WTC11 (cell line): ENCODE measurements around the gene STPG2. TPM values are rescaled to one million over a fixed set of nuclear protein-coding genes. Genes with fewer than 3 reads are reported as not detected.

Experiments used
- ATAC-seq: fragments of 200-7000 bp; cut with Tn5 transposase; 2 replicates; pipeline ENCODE4 v1.10.0; 2021; ENCODE audit warnings: mild to moderate bottlenecking, moderate library complexity
- CTCF ChIA-PET: fragments of 300-600 bp; sonication (Branson Sonifier 250); formaldehyde crosslinking; loops from one replicate; lab custom pipeline; 2021; ENCODE audit warnings: antibody characterized with exemption; lab: Charles Lee
- POLR2A ChIA-PET: fragments of 350-600 bp; sonication (Branson Sonifier 250); formaldehyde crosslinking; loops from one replicate; lab custom pipeline; 2021; ENCODE audit warnings: antibody characterized with exemption; lab: Charles Lee
- DNase-seq: peaks from one replicate; pipeline ENCODE4 v3.0.0; 2021; ENCODE audit warnings: low spot score
- H3K27ac Mint-ChIP-seq: 2 replicates; pipeline ENCODE4 v1.8.0; 2021; ENCODE audit warnings: mixed read lengths
- H3K27me3 Mint-ChIP-seq: 2 replicates; pipeline ENCODE4 v1.8.0; 2021; ENCODE audit warnings: low read depth, mild to moderate bottlenecking, moderate library complexity, mixed read lengths
- H3K36me3 Mint-ChIP-seq: 2 replicates; pipeline ENCODE4 v1.8.0; 2021; ENCODE audit warnings: mixed read lengths
- H3K4me1 Mint-ChIP-seq: 2 replicates; pipeline ENCODE4 v1.8.0; 2022; ENCODE audit warnings: mixed read lengths
- H3K4me3 Mint-ChIP-seq: 2 replicates; pipeline ENCODE4 v1.8.0; 2021; ENCODE audit warnings: mild to moderate bottlenecking, moderate library complexity, mixed read lengths
- H3K9me3 Mint-ChIP-seq: 2 replicates; pipeline ENCODE4 v1.8.0; 2021; ENCODE audit warnings: mixed read lengths
- ARID4B ChIP-seq: sonication (generic); formaldehyde crosslinking; IDR thresholded peaks from 2 replicates; pipeline ENCODE4 v1.8.0; 2023; ENCODE audit warnings: missing genetic modification reagents, mild to moderate bottlenecking, borderline replicate concordance
- CBFB ChIP-seq: sonication (generic); formaldehyde crosslinking; IDR thresholded peaks from 2 replicates; pipeline ENCODE4 v1.8.1; 2022; ENCODE audit warnings: mild to moderate bottlenecking, low read depth, missing genetic modification reagents
- CTCF ChIP-seq: fragments of 200-600 bp; IDR thresholded peaks from 2 replicates; pipeline ENCODE4 v1.8.0; 2022; ENCODE audit warnings: antibody characterized with exemption
- ETV6 ChIP-seq: sonication (generic); formaldehyde crosslinking; IDR thresholded peaks from 2 replicates; pipeline ENCODE4 v1.8.1; 2022; ENCODE audit warnings: mild to moderate bottlenecking, missing genetic modification reagents
- JUN ChIP-seq: sonication (generic); formaldehyde crosslinking; IDR thresholded peaks from 2 replicates; pipeline ENCODE4 v1.8.0; 2023; ENCODE audit warnings: mild to moderate bottlenecking, missing genetic modification reagents
- NFE2L1 ChIP-seq: sonication (generic); formaldehyde crosslinking; IDR thresholded peaks from 2 replicates; pipeline ENCODE4 v1.8.1; 2023; ENCODE audit warnings: missing genetic modification reagents
- STAT6 ChIP-seq: sonication (generic); formaldehyde crosslinking; conservative IDR thresholded peaks from 2 replicates; pipeline ENCODE4 v1.8.1; 2023; ENCODE audit warnings: mild to moderate bottlenecking, low read depth, missing genetic modification reagents, moderate library complexity
- USF1 ChIP-seq: sonication (generic); formaldehyde crosslinking; IDR thresholded peaks from 2 replicates; pipeline ENCODE4 v1.8.0; 2022; ENCODE audit warnings: mild to moderate bottlenecking, missing genetic modification reagents
- ZMAT4 ChIP-seq: fragments of 250-450 bp; sonication (Bioruptor Pico); IDR thresholded peaks from 2 replicates; pipeline ENCODE4 v1.9.0; 2021; ENCODE audit warnings: mild to moderate bottlenecking
- ZNF138 ChIP-seq: sonication (generic); formaldehyde crosslinking; conservative IDR thresholded peaks from 2 replicates; pipeline ENCODE4 v1.8.1; 2022; ENCODE audit warnings: mild to moderate bottlenecking, moderate library complexity, missing genetic modification reagents
- ZNF396 ChIP-seq: fragments of 250-450 bp; sonication (Bioruptor Pico); IDR thresholded peaks from 2 replicates; pipeline ENCODE4 v1.8.0; 2021; ENCODE audit warnings: mild to moderate bottlenecking, moderate library complexity, borderline replicate concordance
- ZNF423 ChIP-seq: fragments of 250-450 bp; sonication (Bioruptor Pico); IDR thresholded peaks from 2 replicates; pipeline ENCODE4 v2.1.2; 2022; ENCODE audit warnings: mild to moderate bottlenecking, moderate library complexity
- total RNA-seq: library from RNA; stranded (reverse); gene quantifications from 3 replicates; pipeline ENCODE4 v1.2.3, GENCODE V29; 2021
- TF ChIP-seq, protein P1 (sequence below): sonication (generic); formaldehyde crosslinking; IDR thresholded peaks from 2 replicates; pipeline ENCODE4 v1.8.1; 2022; ENCODE audit warnings: low read depth, missing genetic modification reagents, borderline replicate concordance
- TF ChIP-seq, protein P2 (sequence below): sonication (generic); formaldehyde crosslinking; IDR thresholded peaks from 2 replicates; pipeline ENCODE4 v1.8.1; 2022; ENCODE audit warnings: missing genetic modification reagents, borderline replicate concordance

Gene STPG2
- total RNA-seq, 1 experiment from 2014 or later, result 0.17 TPM

- DNase-seq (no peak), ATAC-seq (no peak)
- H3K4me1 Mint-ChIP-seq, result peaks cover 10% of the 10 kb centered on the region
- ChIA-PET POLR2A (interaction anchor here (0.6 kb wide), 1 partner anchor 1038 kb away, joined by 8 read pairs; no protein-coding TSS in a partner anchor), CTCF (no interaction called here)
- no peaks in the 10 kb centered on the region for H3K9me3 Mint-ChIP-seq
- H3K27ac Mint-ChIP-seq, result no peak overlapping the region
- H3K4me3 Mint-ChIP-seq, result no peak overlapping the region
- H3K36me3 Mint-ChIP-seq, result no peaks in the 10 kb centered on the region
- TF ChIP-seq ETV6 (no peak), ZNF138 (CRISPR knock-in tag) (no peak), CBFB (CRISPR knock-in tag) (no peak), ARID4B (CRISPR knock-in tag) (no peak), JUN (CRISPR knock-in tag) (no peak), CTCF (no peak), NFE2L1 (CRISPR knock-in tag) (no peak)
- TF ChIP-seq, protein P1, sequence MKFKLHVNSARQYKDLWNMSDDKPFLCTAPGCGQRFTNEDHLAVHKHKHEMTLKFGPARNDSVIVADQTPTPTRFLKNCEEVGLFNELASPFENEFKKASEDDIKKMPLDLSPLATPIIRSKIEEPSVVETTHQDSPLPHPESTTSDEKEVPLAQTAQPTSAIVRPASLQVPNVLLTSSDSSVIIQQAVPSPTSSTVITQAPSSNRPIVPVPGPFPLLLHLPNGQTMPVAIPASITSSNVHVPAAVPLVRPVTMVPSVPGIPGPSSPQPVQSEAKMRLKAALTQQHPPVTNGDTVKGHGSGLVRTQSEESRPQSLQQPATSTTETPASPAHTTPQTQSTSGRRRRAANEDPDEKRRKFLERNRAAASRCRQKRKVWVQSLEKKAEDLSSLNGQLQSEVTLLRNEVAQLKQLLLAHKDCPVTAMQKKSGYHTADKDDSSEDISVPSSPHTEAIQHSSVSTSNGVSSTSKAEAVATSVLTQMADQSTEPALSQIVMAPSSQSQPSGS, result no peak
- no peaks in the 10 kb centered on the region for H3K27me3 Mint-ChIP-seq
These were observed 5.6 kb upstream of the STPG2 start for GRCh38 chr4:98148856-98149255.

- Mint-ChIP-seq H3K36me3 (no peaks in the 10 kb centered on the region), H3K27ac (no peak overlapping the region), H3K27me3 (no peaks in the 10 kb centered on the region), H3K4me1 (no peaks in the 10 kb centered on the region), H3K4me3 (no peak overlapping the region), H3K9me3 (peaks cover 14% of the 10 kb centered on the region)
- CTCF ChIA-PET, result no interaction called here
- POLR2A ChIA-PET, result no interaction called here
- ATAC-seq (no peak), DNase-seq (no peak)
- no peak for TF ChIP-seq ZNF396 (CRISPR knock-in tag)
- TF ChIP-seq, protein P2, sequence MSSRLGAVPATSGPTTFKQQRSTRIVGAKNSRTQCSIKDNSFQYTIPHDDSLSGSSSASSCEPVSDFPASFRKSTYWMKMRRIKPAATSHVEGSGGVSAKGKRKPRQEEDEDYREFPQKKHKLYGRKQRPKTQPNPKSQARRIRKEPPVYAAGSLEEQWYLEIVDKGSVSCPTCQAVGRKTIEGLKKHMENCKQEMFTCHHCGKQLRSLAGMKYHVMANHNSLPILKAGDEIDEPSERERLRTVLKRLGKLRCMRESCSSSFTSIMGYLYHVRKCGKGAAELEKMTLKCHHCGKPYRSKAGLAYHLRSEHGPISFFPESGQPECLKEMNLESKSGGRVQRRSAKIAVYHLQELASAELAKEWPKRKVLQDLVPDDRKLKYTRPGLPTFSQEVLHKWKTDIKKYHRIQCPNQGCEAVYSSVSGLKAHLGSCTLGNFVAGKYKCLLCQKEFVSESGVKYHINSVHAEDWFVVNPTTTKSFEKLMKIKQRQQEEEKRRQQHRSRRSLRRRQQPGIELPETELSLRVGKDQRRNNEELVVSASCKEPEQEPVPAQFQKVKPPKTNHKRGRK (CRISPR knock-in tag), result no peak
- TF ChIP-seq ZMAT4 (CRISPR knock-in tag), result no peak
- TF ChIP-seq ZNF423 (CRISPR knock-in tag), result no peak
These were observed 17.1 kb downstream of the STPG2 start for GRCh38 chr4:98126141-98126540.

GRCh38 chr4:98125585-98125984 is 17.7 kb downstream of the STPG2 start:
- Mint-ChIP-seq H3K9me3 (peaks cover 14% of the 10 kb centered on the region), H3K4me3 (no peak overlapping the region), H3K36me3 (no peaks in the 10 kb centered on the region), H3K27me3 (no peaks in the 10 kb centered on the region), H3K27ac (no peak overlapping the region), H3K4me1 (no peaks in the 10 kb centered on the region)
- no peak for ATAC-seq
- POLR2A ChIA-PET, result no interaction called here
- TF ChIP-seq USF1, result no peak
- TF ChIP-seq STAT6 (CRISPR knock-in tag), result no peak
- DNase-seq, result no peak
- CTCF ChIA-PET, result no interaction called here
